ENCODE data around the gene TAF12.

DNA sequence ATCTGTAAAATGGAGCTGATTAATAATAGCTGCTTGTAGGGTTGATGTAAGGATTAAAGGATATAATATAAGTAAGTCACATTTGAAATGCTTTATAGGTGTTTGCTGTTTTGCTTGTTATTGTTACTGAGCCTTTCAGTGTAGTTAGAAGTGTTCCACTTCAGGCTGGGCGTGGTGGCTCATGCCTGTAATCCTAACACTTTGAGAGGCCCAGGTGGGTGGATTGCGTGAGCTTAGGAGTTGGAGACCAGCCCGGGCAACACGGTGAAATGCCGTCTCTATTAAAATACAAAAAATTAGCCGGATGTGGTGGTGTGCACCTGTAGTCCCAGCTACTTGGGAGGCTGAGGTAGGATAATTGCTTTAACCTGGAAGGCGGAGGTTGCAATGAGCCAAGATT lies 77.8 kb downstream of the TAF12 start:
- TF ChIP-seq, protein P1, sequence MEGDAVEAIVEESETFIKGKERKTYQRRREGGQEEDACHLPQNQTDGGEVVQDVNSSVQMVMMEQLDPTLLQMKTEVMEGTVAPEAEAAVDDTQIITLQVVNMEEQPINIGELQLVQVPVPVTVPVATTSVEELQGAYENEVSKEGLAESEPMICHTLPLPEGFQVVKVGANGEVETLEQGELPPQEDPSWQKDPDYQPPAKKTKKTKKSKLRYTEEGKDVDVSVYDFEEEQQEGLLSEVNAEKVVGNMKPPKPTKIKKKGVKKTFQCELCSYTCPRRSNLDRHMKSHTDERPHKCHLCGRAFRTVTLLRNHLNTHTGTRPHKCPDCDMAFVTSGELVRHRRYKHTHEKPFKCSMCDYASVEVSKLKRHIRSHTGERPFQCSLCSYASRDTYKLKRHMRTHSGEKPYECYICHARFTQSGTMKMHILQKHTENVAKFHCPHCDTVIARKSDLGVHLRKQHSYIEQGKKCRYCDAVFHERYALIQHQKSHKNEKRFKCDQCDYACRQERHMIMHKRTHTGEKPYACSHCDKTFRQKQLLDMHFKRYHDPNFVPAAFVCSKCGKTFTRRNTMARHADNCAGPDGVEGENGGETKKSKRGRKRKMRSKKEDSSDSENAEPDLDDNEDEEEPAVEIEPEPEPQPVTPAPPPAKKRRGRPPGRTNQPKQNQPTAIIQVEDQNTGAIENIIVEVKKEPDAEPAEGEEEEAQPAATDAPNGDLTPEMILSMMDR (conservative IDR thresholded peaks at IDR 0.05; ENCODE audit: low read depth, low read length): no peak
- no peak for TF ChIP-seq EZH2 (IDR thresholded peaks at IDR 0.05; ENCODE audit: borderline replicate concordance, low read depth, low read length, poor library complexity, severe bottlenecking)

Measured in A673 (cell line).